ENCODE measurements around the gene PBRM1. TPM values are rescaled to one million over a fixed set of nuclear protein-coding genes. Genes with fewer than 3 reads are reported as not detected.

The PBRM1 gene
- total and polyA plus RNA-seq, 2 of the 13 experiments (the other 11 are each of a cell fraction or from before 2014, with no cell fraction given), result 10.9 to 33.2 TPM

- TF ChIP-seq THAP9 (CRISPR knock-in tag; IDR thresholded peaks at IDR 0.05; ENCODE audit: borderline replicate concordance), result no peak
- TF ChIP-seq KLF16 (CRISPR knock-in tag; IDR thresholded peaks at IDR 0.05), result no peak
- TF ChIP-seq ZNF709 (CRISPR knock-in tag; IDR thresholded peaks at IDR 0.05), result 0 out of 2 replicates have a peak, but pooled peaks have one; percentile 40
Observed at GRCh38 chr3:52531860-52532516, 153.7 kb downstream of the PBRM1 start (continued).

- peaks cover 15 to 29% of the 10 kb centered on the region in 2 experiments for H3K36me3 ChIP-seq (replicated peaks in 1 of 2; ENCODE audit: control insufficient read depth in 1 of 2, insufficient read depth in 2 of 2, low read length in 2 of 2)
- H3K9me3 ChIP-seq (ENCODE audit: low read length), result no peaks in the 10 kb centered on the region
- ChIA-PET POLR2A (interaction anchor here (1.4 to 1.5 kb wide), 2 partner anchors 12 to 35 kb away, joined by 5 read pairs; partner anchors contain the start of gene STAB1), CTCF (ENCODE audit: low intra/inter-chr PET ratio, low total read pairs) (no interaction called here)
- no TSS peak for BruUV-seq (replicated peaks)
- TF ChIP-seq SIN3A (IDR thresholded peaks at IDR 0.05; ENCODE audit: borderline replicate concordance, low read depth, low read length), result no peak
- 0 out of 2 replicates have a peak, but pooled peaks have one; percentile 6 for TF ChIP-seq POLR2AphosphoS5 (IDR thresholded peaks at IDR 0.05; ENCODE audit: low read depth, low read length)
- intact Hi-C loops (cut with micrococcal nuclease; ENCODE audit: unreplicated experiment), result loop anchor here (5.0 kb wide), 1 partner anchor 59 kb away; no protein-coding TSS in a partner anchor
- peak overlapping the region; percentile 90 for H3K4me2 ChIP-seq (ENCODE audit: low read depth, low read length)
- H3K9ac ChIP-seq (ENCODE audit: insufficient read depth, low read depth, low read length), result peak overlapping the region; percentile 85
- in situ Hi-C loops (cut with HindIII; ENCODE audit: extremely low pct_ligation_motif_present, low pct_unique_long_range_greater_than_20kb), result no loop called here
- no peak overlapping the region for H2AFZ ChIP-seq (ENCODE audit: low read length)
- H3K27me3 ChIP-seq (ENCODE audit: control insufficient read depth in 1 of 2, insufficient read depth in 2 of 2, low read length in 2 of 2), result no peaks in the 10 kb centered on the region
- FAIRE-seq (no peak), ATAC-seq (no peak), DNase-seq (ENCODE audit: low spot score) (no peak)
- H4K20me1 ChIP-seq (ENCODE audit: insufficient read depth, low read length), result 0 out of 2 replicates have a peak, but pooled peaks cover 5% of the 10 kb centered on the region
- peak overlapping the region in 1 of 3 experiments; percentile 89; a peak in 3 of 6 replicates for H3K4me3 ChIP-seq (replicated peaks in 1 of 3; ENCODE audit: insufficient read depth in 1 of 3, low read depth in 2 of 3, low read length in 3 of 3)
- 77% methylated on average over 4 of the region's 10 CpGs for WGBS (ENCODE audit: low lambda C conversion rate)
- peaks cover 57% of the 10 kb centered on the region for H3K4me1 ChIP-seq (ENCODE audit: insufficient read depth, low read length)
- H3K79me2 ChIP-seq (ENCODE audit: insufficient read depth, low read length), result peaks cover 43% of the 10 kb centered on the region
- peak overlapping the region; percentile 66 for H3K27ac ChIP-seq (ENCODE audit: extremely low read length, insufficient read depth, low read length)
Observed at GRCh38 chr3:52530918-52531826, 154.5 kb downstream of the PBRM1 start.
